GM21576 (cell line): ENCODE results near the gene MAP2K2.
"Not testable (repeated sequence)": the region's sequence is repeated elsewhere in the genome, so short reads cannot be mapped to it uniquely, and the experiment has no call there.

Experiments
- ATAC-seq: cut with Tn5 transposase; IDR thresholded peaks from one replicate; pipeline ENCODE4 v1.9.1; 2021; ENCODE audit warnings: mild to moderate bottlenecking, moderate library complexity; ENCODE audit not compliant: unreplicated experiment

Gene MAP2K2

GRCh38 chr19:4123615-4124568 lies at the start of gene MAP2K2:
TSS of gene MAP2K2 (minus strand) at chr19:4124122. CDS start at chr19:4123875, 247 bp downstream.
- ATAC-seq: peak; percentile 76

- ATAC-seq: no peak
Measured at GRCh38 chr19:4172861-4173473, 49.0 kb upstream of the MAP2K2 start.

GRCh38 chr19:4171676-4172075 lies 47.8 kb upstream of the MAP2K2 start:
- no peak for ATAC-seq

GRCh38 chr19:4164262-4164661 lies 40.3 kb upstream of the MAP2K2 start:
- no peak for ATAC-seq

DNA sequence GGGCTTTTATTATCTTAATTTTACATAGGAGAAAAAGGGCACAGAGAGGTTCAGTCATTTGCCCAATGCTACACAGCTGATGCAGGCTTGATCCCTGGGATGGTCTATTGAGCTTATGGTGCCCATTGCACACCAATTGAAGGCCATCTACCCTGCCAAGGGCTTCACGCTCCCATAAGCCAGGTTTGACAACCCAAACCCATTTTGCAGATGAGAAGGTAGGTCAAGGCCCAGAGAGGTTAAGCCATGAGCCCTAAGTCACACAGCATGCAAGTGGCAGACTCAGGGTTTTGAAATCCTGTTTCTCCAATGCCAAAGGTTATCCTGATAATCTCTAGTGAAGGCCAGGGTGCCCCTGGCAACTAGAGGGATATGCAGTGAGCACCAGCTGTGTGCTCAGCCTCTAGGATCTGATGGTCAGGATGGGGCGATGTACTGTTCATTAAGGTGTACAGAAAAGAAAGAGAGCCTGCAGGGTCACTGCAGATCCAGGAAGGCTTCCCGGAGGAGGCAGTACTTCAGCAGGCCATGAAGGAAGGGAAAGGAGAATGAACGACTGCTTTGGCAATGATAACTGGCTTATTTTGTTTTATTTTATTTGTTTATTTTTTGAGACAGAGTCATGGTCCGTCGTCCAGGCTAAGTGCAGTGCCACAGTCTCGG lies 37.6 kb upstream of the MAP2K2 start:
- no peak for ATAC-seq

- ATAC-seq: not testable (repeated sequence)
Measured at GRCh38 chr19:4157971-4158370, 34.0 kb upstream of the MAP2K2 start.

GRCh38 chr19:4157164-4157563 lies 33.2 kb upstream of the MAP2K2 start:
- ATAC-seq: no peak

DNA sequence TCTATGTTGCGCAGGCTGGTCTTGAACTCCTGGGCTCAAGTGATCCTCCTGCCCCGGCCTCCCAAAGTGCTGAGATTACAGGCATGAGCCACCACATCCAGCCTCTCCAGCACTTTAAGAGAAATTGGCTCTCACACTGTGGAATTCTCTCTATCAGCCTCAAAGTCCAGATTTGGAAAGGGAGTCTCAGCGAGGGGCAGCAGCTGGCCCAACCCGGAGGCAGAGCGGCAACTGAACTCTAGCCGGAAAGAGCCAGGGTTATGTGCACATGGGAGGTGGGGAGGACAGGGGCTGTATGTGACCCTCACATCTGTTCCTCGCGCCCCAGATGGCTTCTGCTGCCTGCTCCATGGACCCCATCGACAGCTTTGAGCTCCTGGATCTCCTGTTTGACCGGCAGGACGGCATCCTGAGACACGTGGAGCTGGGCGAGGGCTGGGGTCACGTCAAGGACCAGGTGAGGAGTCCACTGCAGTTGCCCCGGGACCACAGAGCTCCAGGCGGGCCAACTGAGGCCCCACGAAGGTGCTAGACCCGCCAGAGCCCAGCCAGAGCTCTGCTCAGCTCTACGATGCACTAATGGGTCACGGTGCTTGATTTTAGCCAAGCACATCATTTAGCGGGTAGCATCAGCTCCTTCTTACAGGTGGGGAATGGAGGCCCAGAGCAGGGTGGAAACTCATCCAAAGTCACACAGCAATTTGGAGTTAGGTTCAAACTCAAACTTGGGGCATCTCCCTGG lies 30.8 kb upstream of the MAP2K2 start:
- ATAC-seq: no peak

- no peak for ATAC-seq
Measured at GRCh38 chr19:4152241-4152998, 28.5 kb upstream of the MAP2K2 start.

- no peak for ATAC-seq
Measured at GRCh38 chr19:4151623-4152022, 27.7 kb upstream of the MAP2K2 start.

DNA sequence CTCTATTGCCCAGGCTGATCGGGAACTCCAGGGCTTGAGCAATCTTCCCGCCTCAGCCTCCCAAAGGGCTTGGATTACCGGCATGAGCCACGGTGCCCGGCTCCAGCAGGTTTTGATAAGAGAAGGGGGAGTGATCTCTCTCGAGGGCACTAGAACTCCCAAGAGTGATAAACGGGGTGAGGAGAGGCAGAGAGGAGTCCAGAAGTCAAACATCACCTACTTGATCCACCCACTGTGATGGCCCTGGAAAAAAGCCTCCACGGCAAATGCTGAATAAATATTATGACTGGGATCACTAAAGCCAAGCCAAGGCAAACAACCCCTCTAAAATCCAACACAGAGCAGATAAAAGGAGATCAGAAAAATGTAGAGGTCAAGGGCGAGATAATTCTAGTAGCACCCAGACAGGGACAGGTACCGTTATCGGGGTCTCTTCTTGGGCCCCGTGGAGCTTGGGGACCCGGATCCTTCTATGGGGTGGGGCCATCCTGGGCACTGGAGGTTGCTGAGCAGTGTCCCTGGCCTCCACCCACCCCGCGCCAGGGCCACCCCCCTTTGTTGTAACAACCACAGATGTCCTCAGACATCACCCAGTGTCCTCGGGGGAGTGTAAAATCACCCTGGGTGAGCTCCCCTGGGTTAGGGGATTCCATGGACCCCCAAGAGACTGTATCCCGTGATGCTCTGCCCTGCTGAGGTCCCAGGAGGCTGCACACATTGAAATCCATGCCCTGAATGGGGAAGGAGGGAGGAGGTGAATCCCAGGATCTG lies 25.8 kb upstream of the MAP2K2 start:
- no peak for ATAC-seq

DNA sequence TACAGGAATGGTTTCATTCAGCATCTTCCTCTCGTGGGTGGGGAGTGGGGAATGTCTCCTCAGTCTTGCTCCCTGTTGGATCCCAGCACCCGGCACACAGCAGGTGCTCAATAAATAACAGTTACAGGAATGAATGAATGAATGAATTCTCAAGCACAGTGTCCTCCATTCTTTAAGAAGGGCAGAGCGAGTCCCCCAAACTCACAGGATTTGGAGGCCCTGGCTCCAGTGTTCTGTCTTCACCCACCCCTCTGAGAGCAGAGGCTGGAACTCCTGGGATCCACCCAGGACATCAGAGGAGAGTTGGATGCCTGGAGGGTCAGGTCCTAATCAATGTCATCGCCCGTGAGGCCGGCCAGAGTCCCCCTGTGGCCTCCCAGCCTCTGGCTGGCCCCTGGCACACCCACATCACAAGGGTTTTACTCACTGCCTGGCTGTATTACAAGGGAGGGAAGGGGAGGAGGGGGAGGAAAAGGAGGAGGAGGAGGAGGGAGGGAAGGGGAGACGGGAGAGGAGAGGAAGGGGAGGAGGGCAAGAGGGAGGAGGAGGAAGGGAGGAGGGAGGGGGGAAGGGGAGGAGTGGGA lies 20.8 kb upstream of the MAP2K2 start:
- ATAC-seq: no peak

DNA sequence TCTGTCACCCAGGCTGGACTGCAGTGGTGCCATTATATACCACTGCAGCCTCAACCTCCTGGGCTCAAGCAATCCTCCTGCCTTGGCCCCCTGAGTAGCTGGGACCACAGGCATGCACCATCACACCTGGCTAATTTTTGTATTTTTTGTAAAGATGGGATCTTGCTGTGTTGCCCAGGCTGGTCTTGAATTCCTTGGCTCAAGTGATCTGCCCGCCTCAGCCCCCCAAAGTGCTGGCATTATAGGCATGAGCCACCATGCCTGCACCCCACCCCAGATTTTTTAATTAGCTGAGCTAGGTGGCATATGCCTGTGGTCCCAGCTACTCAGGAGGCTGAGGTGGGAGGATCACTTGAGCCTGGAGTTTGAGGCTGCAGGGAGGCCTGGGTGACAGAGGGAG lies 19.0 kb upstream of the MAP2K2 start:
- ATAC-seq: not testable (repeated sequence)

- no peak for ATAC-seq
Measured at GRCh38 chr19:4140237-4140711, 16.4 kb upstream of the MAP2K2 start.

DNA sequence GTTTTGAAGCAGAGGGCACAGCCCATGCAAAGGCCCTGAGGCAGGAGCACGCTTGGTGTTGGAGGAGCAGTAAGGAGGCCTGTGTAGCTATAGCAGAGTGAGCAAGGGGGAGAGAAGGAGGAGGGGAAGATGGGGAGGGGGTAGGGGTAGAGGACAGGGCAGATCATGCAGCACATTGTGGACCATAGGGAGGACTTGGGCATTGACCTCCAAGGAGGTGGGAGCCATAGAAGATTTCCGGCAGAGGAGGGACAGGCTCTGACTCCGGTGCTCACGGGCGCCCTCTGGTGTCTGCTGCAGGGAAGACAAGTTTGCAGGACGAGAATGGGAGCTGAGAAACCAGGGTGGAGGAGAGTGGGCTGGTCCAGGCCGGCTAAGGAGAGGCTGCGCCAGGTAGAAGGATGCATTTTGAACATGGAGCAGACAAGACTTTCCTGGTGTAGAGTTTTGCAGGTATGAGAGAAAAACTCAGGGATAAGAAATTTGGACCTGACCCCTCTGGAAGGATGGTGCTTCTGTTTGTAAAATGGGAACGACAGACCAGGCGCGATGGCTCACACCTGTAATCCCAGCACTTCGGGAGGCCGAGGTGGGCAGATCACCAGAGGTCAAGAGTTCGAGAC lies 15.8 kb upstream of the MAP2K2 start:
- ATAC-seq: no peak

GRCh38 chr19:4138445-4138844 lies 14.5 kb upstream of the MAP2K2 start:
- ATAC-seq: no peak

- ATAC-seq: no peak
Measured at GRCh38 chr19:4136680-4137088, 12.8 kb upstream of the MAP2K2 start.

DNA sequence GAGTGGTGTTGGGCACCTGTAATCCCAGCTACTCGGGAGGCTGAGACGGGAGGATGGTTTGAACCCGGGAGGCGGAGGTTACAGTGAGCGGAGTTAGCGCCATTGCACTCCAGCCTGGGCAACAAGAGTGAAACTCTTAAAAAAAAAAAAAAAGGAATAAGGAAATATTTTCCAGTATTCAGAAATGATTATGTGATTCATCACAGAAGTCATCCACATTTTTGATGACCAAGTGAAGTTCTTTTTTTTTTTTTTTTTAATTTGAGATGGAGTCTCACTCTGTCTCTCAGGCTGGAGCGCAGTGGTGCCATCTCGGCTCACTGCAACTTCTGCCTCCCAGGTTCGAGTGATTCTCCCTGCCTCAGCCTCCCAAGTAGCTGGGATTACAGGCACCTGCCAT lies 11.5 kb upstream of the MAP2K2 start:
- ATAC-seq: not testable (repeated sequence)
